PC-3 (cell line): ENCODE measurements around the gene MED22. TPM values are rescaled to one million over a fixed set of nuclear protein-coding genes. Genes with fewer than 3 reads are reported as not detected.

Experiments
- ATAC-seq: fragments of 200-7000 bp; cut with Tn5 transposase; 2 replicates; pipeline ENCODE4 v1.9.1; 2020; ENCODE audit warnings: mild to moderate bottlenecking, moderate library complexity
- BruUV-seq: library from RNA; stranded (reverse); fragments of 400-500 nt; replicated peaks from 2 replicates; lab custom pipeline; 2021; lab: Mats Ljungman, UMichigan
- CTCF ChIA-PET: fragments of 300-600 bp; sonication (Branson Sonifier 250); formaldehyde crosslinking; loops from one replicate; lab custom pipeline; 2022; ENCODE audit warnings: antibody characterized with exemption; lab: Charles Lee
- POLR2A ChIA-PET: fragments of 300-600 bp; sonication (Branson Sonifier 250); formaldehyde crosslinking; loops from one replicate; lab custom pipeline; 2022; ENCODE audit warnings: antibody characterized with exemption; ENCODE audit not compliant: unreplicated experiment; lab: Charles Lee
- DNase-seq: peaks from one replicate; pipeline ENCODE4 v3.0.0-alpha.2; 2015
- H2AFZ ChIP-seq: fragments of 300-600 bp; sonication (generic); 2 replicates; pipeline ENCODE4 v1.6.0; 2016; ENCODE audit warnings: antibody characterized with exemption, low read length
- H3F3A ChIP-seq: fragments of 300-600 bp; sonication (generic); one replicate; pipeline ENCODE4 v1.6.0; 2017; ENCODE audit warnings: antibody characterized with exemption, low read length, control low read depth, mild to moderate bottlenecking; ENCODE audit not compliant: unreplicated experiment
- H3K27ac ChIP-seq: fragments of 300-600 bp; sonication (generic); 2 replicates; pipeline ENCODE4 v1.5.1; 2016; ENCODE audit warnings: mild to moderate bottlenecking, low read length
- H3K27me3 ChIP-seq: fragments of 300-600 bp; sonication (generic); 2 replicates; pipeline ENCODE4 v1.6.1; 2016; ENCODE audit warnings: low read length, mixed read lengths
- H3K36me3 ChIP-seq: fragments of 300-600 bp; sonication (generic); 2 replicates; pipeline ENCODE4 v1.6.1; 2016; ENCODE audit warnings: low read depth, mixed run types, low read length, mixed read lengths
- H3K4me1 ChIP-seq: fragments of 300-600 bp; sonication (generic); 2 replicates; pipeline ENCODE4 v1.5.1; 2016; ENCODE audit warnings: low read length; ENCODE audit not compliant: insufficient read depth
- H3K4me2 ChIP-seq: fragments of 300-600 bp; sonication (generic); 2 replicates; pipeline ENCODE4 v1.6.0; 2016; ENCODE audit warnings: low read length
- H3K4me3 ChIP-seq: fragments of 300-600 bp; sonication (generic); 2 replicates; pipeline ENCODE4 v1.5.1; 2016; ENCODE audit warnings: mild to moderate bottlenecking, low read length, mixed read lengths
- H3K79me2 ChIP-seq: fragments of 300-600 bp; sonication (generic); 2 replicates; pipeline ENCODE4 v1.6.1; 2017; ENCODE audit warnings: low read length, mixed read lengths
- H3K9ac ChIP-seq: fragments of 300-600 bp; sonication (generic); 2 replicates; pipeline ENCODE4 v1.6.0; 2016; ENCODE audit warnings: mild to moderate bottlenecking, low read length
- H3K9me2 ChIP-seq: fragments of 300-600 bp; sonication (generic); replicated peaks from 2 replicates; pipeline ENCODE4 v1.6.1; 2016; ENCODE audit warnings: mixed run types, low read length, mixed read lengths
- H3K9me3 ChIP-seq: fragments of 300-600 bp; sonication (generic); 2 replicates; pipeline ENCODE4 v1.6.1; 2016; ENCODE audit warnings: low read length, mixed read lengths
- H4K20me1 ChIP-seq: fragments of 300-600 bp; sonication (generic); 2 replicates; pipeline ENCODE4 v1.6.1; 2016; ENCODE audit warnings: low read length, mixed read lengths
- CTCF ChIP-seq: fragments of 300-600 bp; sonication (generic); conservative IDR thresholded peaks from 2 replicates; pipeline ENCODE4 v1.5.1; 2017; ENCODE audit warnings: antibody characterized with exemption, low read depth, mild to moderate bottlenecking, low read length
- EZH2 ChIP-seq: fragments of 300-600 bp; sonication (generic); IDR thresholded peaks from one replicate; pipeline ENCODE4 v1.6.1; 2017; ENCODE audit warnings: antibody characterized with exemption, mild to moderate bottlenecking, low read length; ENCODE audit not compliant: unreplicated experiment
- EZH2phosphoT487 ChIP-seq: fragments of 300-600 bp; sonication (generic); IDR thresholded peaks from 2 replicates; pipeline ENCODE4 v1.6.1; 2018; ENCODE audit warnings: mild to moderate bottlenecking, antibody characterized with exemption, low read length, borderline replicate concordance
- intact Hi-C: fragments of 100-400 bp; cut with micrococcal nuclease; formaldehyde crosslinking; loops from 2 replicates; pipeline ENCODE4 v1.9.0; 2023
- total RNA-seq: library from RNA; depleted of rRNA; stranded (reverse); fragments of >200 nt; gene quantifications from 2 replicates; pipeline ENCODE4 v1.2.3, GENCODE V29; 2014

The MED22 gene
- total RNA-seq, 1 experiment from 2014 or later: 20.5 TPM

- H3K4me3 ChIP-seq: no peak overlapping the region
- CTCF ChIA-PET: no interaction called here
- H3K9ac ChIP-seq: no peak overlapping the region
- intact Hi-C loops: no loop called here
- H3K9me2 ChIP-seq: no peaks in the 10 kb centered on the region
- H2AFZ ChIP-seq: no peak overlapping the region
- H3K4me2 ChIP-seq: no peak overlapping the region
- H4K20me1 ChIP-seq: no peaks in the 10 kb centered on the region
- no peak for ATAC-seq
- no peaks in the 10 kb centered on the region for H3K9me3 ChIP-seq
- H3K27ac ChIP-seq: no peak overlapping the region
- peaks cover 6% of the 10 kb centered on the region; the same call in 1 of the 2 replicates for H3K27me3 ChIP-seq
- H3F3A ChIP-seq: no peaks in the 10 kb centered on the region
- H3K4me1 ChIP-seq: no peaks in the 10 kb centered on the region
- no peaks in the 10 kb centered on the region for H3K79me2 ChIP-seq
- no peaks in the 10 kb centered on the region for H3K36me3 ChIP-seq
- TF ChIP-seq EZH2phosphoT487 (no peak), EZH2 (no peak), CTCF (no peak)
- POLR2A ChIA-PET: no interaction called here
- DNase-seq: no peak
- BruUV-seq: no TSS peak
These were observed 43.2 kb downstream of the MED22 start for GRCh38 chr9:133304477-133305377.

- H3K9ac ChIP-seq: no peak overlapping the region
- intact Hi-C loops: no loop called here
- no peaks in the 10 kb centered on the region for H3K4me1 ChIP-seq
- H3K27me3 ChIP-seq: peaks cover 3% of the 10 kb centered on the region; the same call in 1 of the 2 replicates
- TF ChIP-seq EZH2: no peak
- no peak for TF ChIP-seq EZH2phosphoT487
- TF ChIP-seq CTCF: no peak
- no peaks in the 10 kb centered on the region for H3K79me2 ChIP-seq
- DNase-seq (no peak), ATAC-seq (no peak)
- ChIA-PET CTCF (no interaction called here), POLR2A (no interaction called here)
- H3K9me3 ChIP-seq: no peaks in the 10 kb centered on the region
- no peaks in the 10 kb centered on the region for H3F3A ChIP-seq
- no peak overlapping the region for H3K4me3 ChIP-seq
- H3K36me3 ChIP-seq: no peaks in the 10 kb centered on the region
- H3K9me2 ChIP-seq: no peaks in the 10 kb centered on the region
- H3K4me2 ChIP-seq: no peak overlapping the region
- no peak overlapping the region for H2AFZ ChIP-seq
- H3K27ac ChIP-seq: no peak overlapping the region
- BruUV-seq: no TSS peak
- H4K20me1 ChIP-seq: no peaks in the 10 kb centered on the region
These were observed 43.8 kb downstream of the MED22 start for GRCh38 chr9:133304158-133304470.
